GDM1 (cell line): ENCODE results near the gene CFAP92.

Experiments used
- DNase-seq: peaks from one replicate; lab custom pipeline; 2025; lab: John Stamatoyannopoulos, UW

CFAP92 gene

GRCh38 chr3:129025108-129025507 is 31.2 kb upstream of the CFAP92 start:
- DNase-seq, result no peak

GRCh38 chr3:129023909-129024308 is 30.0 kb upstream of the CFAP92 start:
- DNase-seq, result no peak

- no peak for DNase-seq
Measured at GRCh38 chr3:129023008-129023358, 29.1 kb upstream of the CFAP92 start.

DNA sequence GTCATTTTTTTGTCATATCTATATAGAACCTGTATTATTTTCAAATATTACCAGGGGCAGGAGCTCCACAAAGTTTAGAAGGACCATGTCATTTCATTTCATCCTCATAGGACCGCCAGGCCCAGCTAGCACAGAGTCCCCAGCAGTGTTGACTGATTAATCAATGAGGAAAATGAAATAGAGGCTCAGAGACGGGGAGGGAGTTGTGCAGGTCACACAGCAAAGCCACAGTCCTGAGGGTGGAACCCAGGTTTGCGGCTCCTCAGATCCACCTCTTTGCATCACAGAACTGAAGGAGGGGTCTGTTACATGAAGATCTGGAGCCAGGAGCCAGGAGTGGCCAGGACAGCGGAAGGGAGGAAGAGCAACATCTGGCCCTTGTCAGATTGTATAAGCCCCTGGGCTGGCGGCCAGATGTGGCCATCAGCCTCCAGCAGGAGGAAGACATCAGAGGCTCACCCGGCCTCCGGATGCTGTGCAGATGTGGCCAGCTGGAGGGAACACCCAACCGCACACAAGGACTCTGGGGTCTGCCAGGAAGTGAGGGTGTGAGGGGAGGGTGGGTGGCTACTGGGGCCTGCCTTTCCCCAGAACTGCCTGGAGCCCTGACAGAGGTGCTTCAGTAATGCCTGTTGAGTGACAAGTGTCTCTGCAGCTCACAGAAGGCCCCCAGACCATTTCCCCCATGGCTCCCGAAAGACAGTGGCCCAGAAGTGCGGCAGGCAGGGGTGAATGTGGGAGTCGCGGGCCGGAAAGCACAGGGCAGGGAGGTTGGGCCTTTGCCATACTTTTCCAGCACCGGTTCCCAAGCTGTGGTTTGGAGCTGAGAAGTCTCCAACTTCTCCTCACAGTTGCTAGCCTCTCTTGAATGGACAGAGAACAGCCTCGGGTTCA is 28.5 kb upstream of the CFAP92 start:
- DNase-seq, result no peak

- no peak for DNase-seq
Measured at GRCh38 chr3:129021140-129021551, 27.3 kb upstream of the CFAP92 start.

DNA sequence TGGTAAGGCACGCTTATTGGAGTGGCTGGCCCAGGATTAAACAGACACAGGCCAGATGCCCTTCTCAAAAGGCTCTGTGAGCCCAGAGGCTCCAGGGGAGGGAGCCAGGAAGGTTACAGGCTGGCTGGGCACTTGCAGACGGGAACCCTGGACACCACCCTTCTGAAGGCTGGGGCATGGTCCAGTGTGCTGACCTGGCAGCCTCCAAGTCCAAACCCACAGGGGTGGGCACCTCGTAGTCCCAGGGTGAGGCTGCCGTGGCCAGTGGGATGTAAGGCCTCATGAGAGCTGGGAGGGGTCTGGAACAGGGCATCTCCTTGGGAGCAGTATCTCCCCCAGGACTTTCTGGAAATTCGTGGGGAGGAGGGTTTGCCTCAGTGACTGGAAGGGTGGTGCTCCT is 26.8 kb upstream of the CFAP92 start:
- no peak for DNase-seq

- no peak for DNase-seq
Measured at GRCh38 chr3:129019266-129019665, 25.4 kb upstream of the CFAP92 start.

GRCh38 chr3:129018751-129019150 is 24.9 kb upstream of the CFAP92 start:
- DNase-seq, result no peak

DNA sequence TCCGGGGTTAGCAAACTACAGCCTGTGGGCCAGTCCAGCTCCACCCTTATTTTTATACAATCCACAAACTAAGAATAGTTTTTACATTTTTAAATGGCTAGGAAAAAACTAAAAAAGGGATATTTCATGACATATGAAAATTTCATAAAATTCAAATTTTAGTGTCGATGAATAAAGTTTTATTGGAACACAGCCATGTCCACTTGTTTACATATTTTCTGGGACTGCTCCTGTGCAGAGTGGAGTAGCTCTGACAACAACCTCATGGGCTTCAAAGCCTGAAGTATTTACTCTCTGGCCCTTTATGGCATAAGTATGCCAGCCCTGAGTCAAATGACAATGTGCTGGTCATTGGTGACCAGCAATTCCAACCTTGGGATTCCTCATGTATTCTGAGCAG is 24.4 kb upstream of the CFAP92 start:
- DNase-seq, result no peak

DNA sequence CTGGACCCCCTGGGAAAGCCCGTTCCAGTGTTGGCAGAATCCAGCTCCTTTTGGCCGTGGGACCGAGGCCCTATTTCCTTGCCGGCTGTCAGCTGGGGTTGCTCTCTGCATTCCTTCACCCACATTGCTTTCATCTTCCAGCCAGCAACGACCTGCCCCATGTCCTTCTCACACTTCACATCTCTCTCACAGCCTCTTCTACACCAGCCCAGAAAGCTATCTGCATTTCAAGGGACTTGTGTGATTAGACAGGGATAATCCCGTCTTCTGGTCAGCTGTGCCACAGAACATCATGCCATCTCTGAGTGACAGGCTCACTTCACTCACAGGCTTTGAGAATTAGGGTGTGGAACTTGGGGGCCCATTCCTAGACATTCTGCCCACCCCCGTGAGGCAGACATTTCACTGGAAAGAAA is 23.6 kb upstream of the CFAP92 start:
- DNase-seq, result no peak

DNA sequence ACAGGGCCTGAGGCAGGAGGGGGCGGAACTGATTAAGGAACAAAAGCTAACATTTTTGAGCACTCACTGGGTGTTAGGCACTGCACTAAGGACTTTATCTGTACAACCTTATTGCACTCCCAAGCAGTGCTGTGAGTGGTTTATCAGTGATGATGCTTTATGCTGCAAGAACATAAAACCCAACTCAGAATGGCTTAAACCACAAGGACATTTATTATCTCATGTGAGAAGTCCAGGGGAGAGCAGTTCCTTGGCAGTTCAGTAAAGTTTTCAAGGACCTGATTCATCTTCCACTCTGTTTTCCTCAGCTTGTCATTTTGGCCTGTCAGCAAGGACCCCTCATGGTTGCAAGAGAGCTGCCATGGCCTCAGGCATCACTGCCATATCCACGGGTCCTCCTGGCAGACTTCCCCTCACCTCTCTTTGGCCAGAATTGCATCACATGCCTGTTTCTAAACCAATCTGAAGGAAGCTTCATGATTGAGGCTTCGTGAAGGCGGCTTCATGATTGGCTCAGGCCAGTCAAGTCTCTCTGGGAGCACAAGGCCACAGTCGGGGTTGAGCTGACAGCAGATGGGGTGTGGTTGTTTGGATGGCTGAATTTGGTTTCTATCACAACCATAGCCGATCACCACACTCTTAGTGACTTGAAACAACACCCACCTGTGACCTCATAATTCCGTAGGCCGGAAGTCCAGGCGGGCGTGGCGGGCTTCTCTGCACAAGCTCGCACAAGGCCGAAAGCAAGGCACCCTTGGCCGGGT is 23.0 kb upstream of the CFAP92 start:
- DNase-seq, result no peak

DNA sequence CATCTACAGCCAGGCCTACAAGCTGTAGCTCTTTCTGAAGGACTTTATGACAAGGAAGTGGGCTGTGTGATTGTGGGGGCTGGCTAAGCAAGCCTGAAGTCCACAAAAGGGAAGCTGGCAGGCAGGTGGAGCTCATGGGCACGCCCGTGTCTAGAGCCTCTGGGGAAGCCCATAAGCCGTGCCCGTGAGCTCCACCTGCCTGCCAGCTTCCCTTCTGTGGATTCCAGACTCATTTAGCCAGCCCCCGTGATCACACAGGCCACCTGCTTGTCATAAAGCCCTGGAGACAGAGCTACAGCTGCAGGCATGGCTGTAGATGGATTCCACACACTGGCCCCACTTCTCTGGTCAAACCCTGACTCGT is 22.5 kb upstream of the CFAP92 start:
- DNase-seq, result peak; percentile 81

DNA sequence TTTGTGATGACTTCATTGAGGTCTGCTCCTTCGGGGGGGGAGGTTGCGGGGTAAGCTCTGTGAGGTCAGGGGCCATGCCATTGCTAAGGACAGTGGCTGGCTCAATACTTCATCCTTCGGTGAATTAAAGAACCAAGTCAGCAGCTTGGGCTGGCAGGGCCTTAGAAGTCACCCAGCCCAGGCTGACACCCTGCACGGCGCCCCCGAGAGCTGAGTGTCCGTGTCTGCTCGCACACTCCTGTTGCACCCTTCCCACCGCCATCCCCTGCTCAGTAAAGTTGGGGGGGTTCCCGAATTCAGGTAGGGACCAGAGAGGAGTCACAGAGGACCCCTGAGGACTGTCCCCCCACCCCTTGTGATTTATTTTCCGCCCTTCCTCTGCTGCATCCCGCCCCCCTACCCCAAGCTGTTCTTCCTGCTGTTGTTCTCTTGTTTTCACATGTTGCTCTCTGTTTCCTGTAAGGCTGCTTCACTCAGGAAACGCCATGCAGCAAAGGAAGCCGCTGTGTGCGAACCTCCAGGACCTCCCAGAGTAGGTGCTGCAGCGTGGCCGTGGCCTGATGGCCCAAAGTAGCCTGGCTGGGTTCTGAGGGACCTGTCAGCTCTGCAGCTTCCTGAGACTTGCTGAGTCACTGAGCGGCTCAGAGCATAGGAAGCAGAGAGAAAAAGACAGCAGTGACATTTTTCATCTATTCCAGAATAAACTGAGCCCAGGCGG is 21.7 kb upstream of the CFAP92 start:
- peak; percentile 73 for DNase-seq

DNA sequence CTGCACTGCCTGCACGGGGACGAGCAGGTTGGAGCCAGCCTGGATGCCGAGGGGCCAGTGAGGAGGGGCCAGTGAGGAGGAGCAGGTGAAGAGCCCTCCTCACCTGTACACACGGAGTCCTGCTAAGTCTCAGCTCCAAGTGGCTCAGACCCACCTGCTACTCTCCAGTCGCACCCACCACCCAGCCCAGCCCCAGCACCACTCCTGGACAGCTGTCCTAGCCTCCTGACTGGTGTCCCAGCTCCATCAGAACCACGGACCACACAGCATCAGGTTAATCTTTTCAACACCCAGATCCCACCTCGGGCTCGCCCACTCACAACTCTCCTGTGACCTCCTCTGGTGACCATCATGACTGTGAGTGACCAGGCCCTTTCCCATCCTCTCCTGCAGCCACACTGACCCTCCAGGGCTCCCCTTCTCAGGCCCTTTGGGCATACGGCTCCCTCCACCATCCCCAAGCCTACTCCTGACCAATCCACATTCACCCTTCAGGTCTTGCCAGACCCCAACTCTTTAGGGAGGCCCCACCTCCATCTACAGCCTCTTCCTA is 21.0 kb upstream of the CFAP92 start:
- DNase-seq, result no peak

DNA sequence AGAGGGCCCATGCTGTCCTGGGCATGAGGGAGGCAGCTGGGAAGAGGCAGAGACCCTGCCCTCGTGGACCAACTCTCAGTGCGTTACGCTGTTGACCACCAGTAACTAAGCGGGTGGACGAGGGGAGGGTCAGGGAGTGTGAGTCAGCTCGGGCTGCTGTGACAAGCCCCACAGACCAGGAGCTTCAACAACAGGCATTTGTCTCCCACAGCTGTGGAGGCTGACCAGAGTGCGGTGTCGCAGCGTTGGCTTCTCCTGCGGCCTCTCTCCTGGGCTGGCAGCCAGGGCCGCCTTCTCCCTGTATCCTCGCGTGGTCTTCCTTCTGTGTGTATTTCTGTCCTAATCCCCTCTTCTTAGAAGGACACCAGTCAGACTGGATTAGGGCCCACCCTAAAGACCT is 20.3 kb upstream of the CFAP92 start:
- no peak for DNase-seq

GRCh38 chr3:129013491-129013891 is 19.6 kb upstream of the CFAP92 start:
- DNase-seq, result no peak

DNA sequence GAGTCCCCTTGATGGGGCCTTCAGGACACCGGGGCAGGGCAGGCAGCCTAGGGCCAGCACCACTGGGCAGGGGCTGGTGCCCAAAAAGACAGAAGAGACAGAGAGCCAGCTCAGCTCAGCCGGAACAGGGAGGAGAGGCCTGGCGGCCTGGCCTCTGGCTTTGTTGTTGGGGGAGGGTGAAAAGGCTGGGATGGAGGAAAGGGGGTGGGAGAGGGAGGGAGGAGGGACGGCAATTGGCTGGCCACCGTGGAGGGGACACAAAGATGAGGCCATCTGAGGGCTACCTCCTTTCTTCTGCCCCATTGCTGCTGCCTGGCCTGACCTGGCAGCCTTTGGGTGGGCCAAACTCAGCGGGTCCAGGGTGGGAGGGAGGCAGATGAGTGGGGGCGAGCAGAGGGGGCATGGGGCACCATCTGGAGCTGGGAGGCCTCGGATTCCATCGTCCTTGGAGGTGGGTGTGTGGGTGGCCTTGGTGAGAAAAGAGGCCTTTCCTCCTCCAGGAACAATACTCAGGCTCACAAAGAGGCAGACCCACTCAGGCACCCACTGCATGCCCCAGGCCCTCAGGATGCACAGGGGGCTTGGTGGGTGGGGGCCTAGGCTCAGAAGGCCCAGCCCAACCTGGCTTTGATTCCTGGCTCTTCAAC is 16.6 kb upstream of the CFAP92 start:
- DNase-seq, result no peak

GRCh38 chr3:129009266-129009665 is 15.4 kb upstream of the CFAP92 start:
- no peak for DNase-seq

DNA sequence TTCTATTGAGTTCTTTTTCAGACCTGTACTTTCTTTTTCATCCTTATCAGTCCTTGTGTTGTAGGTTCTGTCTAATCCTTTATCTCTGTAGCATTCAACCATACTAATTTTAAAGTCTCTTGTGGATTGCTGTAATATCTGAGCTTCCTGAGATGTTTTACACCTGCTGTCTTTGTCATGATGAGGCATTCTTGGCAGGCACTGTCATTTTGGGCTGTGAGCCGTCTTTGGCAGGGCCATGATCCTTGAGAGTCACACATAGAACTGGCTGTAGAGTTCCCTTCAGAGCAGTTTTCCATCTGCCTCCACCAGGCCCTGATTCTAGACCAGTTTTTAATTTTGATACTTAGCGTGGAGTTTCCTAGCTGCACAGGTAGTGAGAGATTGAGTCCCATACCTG is 13.9 kb upstream of the CFAP92 start:
- no peak for DNase-seq

GRCh38 chr3:129006864-129007263 is 13.0 kb upstream of the CFAP92 start:
- no peak for DNase-seq

- DNase-seq, result no peak
Measured at GRCh38 chr3:129005526-129006303, 11.8 kb upstream of the CFAP92 start.
